Measurements from ENCODE around the gene PPT2.

PPT2 gene, protein sequence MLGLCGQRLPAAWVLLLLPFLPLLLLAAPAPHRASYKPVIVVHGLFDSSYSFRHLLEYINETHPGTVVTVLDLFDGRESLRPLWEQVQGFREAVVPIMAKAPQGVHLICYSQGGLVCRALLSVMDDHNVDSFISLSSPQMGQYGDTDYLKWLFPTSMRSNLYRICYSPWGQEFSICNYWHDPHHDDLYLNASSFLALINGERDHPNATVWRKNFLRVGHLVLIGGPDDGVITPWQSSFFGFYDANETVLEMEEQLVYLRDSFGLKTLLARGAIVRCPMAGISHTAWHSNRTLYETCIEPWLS
- 1.4 to 2.0 reads per million in 2 donors for total RNA-seq

DNA sequence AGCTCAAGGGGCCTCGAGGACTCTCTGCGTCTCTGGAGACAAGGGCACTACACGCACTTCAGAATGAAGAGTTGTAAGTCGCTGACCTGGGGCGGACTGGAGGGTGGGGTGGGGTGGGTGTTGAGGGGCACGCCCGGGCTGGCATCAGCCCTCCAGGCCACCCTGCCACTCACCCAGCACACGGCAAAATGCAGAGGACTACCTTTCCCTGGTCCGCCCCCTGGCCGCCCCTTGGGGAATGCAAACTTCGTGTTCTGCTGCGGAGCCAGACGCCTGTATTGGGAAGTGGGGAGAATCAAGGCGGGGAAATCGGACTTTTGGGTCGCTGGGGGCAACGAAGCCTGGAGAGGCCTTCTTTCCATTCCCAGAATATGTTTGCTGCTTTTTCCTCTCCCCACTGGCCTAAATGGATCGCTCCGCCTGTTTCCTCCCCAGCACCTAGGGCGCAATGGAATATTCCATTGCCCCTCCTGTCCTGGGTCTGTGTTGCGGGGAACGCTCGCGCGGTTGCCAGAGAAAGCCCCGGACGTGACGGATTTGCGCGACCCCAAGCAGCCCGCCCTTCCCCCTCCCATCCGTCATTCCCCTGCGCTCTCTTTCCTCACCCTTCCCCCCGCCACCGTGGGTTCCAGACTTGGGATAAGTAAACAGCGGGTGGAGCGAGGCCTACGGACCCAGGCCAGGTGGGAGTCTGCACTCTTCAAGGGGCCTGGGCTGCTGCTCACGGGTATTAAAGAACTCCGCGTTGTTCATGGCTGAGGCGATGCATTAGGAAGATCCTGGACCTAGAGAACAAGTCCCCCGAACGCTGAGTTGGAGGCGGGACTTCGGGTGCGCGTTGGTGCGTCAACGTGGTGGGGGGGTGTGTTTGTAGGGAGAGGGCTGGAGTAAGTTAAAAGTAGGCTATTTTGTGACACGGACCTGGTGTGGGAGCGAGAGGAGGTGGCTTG, at the start of gene PPT2:
PPT2 (plus strand) TSS at position 578 of the 950 bp plus-strand sequence. CDS start 454 bp downstream, outside the sequence.
- DNase-seq = peak; percentile 49

DNA sequence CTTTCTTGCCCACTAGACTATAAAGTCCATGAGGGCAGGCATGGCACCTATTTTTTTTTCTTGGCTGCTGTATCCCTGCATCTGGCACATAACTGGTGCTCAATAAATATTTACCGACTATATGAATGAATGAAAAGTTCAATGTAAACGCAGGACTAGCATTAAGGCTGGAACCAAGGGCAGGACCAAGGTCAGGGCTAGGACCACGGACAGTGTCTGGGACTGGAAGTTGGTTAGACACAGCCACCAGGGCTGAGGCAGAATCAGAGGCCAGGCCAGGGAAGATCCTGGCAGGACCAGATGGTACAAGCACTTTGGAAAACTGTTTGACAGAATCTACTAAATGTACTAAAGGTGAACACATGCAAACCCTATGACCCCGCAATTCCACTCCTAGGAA, 48.5 kb upstream of the PPT2 start:
- no peak for DNase-seq

DNA sequence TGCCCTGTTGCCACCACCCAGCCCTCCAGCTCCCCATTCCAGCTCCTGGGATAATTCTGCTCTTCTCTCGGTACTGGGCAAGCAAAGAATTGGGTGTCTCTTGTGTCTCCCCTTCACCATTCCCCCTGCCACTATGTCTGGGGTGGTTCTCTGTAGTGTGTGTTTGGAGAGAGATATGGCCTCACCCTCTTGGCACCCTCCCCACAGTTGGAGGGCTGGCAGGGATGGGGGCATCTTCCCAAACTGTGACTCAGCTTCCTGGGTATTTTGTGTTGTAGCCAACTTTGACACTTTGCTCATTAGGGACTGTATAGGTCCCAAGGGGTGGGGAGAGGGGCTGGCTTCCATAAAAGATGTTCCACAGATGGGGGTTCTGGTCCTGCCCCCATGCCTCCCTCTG, 46.5 kb upstream of the PPT2 start:
- no peak for DNase-seq

DNA sequence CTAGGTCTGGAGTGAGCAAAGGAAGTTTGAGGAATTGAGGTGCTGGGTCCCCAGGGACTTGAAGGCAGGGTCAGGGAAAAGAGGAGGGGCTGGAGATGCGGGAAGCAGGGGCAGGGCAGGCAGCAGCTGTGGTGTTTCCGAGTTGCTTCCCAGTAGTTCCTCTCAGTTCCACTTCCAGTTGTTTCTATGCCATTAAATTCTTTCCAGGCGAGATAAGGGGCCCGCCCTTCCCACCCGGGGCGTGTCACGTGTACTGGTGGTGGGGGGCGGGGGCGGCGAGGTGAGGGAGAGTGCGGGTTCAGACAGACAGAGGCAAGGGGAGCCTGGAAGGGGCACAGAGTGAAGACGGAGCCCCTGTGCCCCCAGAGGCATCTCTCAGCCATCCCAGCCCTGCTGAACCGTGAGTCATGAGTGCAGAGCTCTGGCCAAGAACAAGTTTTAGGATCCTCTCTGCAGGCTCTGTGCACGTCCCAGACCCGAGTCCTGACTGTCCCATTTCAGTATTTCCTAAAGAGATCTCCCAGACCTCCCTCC, 45.8 kb upstream of the PPT2 start:
- no peak for DNase-seq

DNA sequence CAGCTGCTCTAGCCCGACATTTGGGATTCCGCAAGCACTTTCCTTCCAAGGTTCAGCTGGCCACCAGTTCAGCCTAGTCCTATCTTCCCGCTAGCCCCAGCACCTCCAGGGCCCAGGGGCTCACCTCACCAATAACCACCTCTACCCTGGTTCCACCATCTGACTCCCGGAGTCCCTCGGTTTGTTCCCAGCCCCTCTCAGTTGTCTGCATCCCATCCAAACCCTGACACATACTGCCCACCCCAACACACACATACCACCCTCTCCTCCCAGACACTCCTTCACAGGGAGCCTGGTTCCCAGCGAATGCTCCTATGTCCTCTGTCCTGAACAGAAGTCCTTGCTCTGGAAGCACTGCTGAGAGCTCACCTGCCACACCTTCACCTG, 45.2 kb upstream of the PPT2 start:
- no peak for DNase-seq

DNA sequence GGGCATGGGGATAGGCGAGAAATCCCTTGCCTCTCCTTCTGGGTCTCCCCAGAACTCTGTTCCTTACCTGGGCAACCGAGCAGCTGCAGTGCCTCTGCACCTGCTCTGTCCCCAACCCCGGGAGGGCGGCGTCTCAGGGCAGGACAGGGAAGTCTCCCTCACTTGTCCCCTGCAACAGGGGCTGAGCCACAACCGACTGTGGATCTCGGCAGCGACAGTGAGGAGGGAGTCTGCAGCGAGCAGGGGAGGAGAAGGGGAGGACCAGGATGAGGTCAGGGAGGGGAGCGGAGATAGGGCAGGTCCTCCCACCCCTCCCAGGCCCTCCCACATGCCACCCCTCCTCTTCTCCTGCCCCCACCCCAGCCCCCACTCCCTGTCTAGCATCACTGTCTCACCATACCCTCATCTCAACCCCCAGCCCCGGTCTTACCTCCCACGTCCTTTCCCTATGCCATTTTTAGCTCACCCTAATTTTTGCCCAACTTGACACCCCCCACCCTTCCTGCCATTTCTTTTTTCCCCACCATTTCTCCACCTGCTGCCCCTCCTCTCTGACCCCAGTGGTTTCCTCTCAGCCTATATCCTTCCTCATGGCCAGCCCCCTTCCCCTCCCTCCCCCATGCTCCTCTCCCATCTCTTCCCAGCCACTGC, 44.7 kb upstream of the PPT2 start, which contains the start of gene TNXB:
TNXB (minus strand) TSS at position 225 of the 651 bp plus-strand sequence. CDS start 11,140 bp downstream, outside the sequence.
- no peak for DNase-seq

DNA sequence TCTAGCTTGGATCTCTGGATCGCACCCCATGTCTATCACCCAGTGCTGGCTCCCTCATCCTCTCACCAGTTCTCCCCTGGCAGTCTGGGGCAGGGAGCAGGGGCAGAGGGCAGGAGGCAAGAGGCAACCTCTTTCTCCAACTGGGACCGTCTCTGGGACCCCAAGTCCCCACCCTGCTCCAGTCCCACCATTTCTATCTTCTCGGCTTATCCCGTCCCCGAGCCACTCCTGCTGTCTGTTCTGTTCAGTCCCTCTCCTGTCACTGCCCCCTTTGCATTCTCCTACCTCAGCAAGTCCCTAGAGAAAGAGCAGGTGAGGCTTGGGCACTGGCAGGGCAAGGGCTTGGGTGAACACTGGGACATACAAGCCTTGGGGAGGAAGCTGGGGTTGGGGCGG, 44.2 kb upstream of the PPT2 start:
- no peak for DNase-seq

DNA sequence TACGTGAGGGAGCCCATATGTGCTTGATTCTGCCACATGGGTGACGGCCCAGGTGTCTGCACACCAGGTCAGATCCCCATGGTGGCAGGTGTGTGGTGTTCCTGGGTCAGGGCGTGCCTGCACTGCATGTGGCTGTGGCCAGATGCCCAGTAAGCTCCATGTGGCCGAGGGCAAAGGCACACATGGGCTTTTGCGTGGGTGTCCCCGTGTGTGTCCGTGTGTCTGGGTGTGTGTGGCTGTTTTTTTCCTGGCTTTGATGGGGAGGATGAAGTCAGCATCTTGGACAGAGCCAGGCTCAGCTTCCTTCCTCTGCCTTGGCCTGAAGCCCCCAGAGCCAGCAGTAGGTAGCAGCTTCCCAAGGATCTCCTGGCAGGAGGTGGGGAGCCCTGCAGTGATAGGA, 43.3 kb upstream of the PPT2 start:
- no peak for DNase-seq

DNA sequence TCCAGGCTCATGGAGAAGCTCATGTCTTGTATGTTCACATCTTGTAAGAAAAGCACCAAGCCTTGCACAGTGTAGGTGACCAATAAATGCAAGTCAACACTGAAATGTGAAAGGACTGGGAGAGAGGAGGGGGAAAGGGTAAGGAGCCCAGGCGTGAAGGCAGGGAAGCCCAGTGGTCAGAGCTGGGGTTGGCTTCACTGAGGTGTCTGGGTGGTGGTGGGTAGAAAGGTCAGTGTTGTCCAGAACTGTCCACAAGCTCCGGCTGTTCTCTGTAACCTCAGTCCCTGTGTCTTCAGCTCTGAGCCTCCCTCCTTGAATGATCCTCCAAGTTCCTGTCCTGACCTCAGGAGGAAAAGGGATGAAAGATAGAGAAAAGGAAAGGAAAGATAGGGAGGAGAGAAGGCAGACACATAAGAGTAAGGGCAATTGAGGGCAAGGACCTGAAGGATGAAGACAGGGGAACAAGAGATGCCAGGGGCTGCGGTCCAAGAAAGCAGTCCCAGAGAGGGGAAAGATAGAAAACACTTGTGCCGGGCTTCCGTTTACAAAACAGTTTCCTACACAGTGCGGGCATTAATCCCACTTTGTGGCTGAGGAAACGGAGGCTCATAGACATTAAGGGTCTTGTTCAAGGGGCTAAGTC, 42.4 kb upstream of the PPT2 start:
- no peak for DNase-seq

DNA sequence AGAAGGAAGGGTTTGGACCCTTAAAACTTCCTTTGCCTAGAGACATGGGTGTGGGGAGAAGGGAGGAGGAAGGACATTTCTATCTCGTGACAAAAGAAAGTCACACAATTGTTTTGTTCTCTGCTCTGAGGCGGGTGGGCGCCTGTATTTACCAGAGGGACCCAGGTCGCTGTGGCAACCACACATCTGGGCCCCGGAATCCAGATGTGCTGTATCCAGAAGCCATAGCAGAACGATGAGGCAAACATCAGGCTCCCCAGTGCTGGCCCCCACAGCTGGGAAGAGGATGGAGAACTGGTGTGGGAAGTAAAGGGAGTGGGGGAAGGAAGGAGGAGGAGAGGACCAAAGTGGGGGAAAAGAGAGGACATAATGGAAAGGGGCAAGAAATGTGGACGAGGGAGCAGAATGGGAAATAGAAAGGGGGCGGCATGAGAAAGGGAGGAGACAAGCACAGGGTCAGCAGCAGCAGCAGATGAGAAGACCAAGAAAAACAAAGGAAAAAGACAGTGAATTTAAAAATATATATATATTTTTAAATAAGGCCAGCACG, 41.4 kb upstream of the PPT2 start:
- DNase-seq = no peak

DNA sequence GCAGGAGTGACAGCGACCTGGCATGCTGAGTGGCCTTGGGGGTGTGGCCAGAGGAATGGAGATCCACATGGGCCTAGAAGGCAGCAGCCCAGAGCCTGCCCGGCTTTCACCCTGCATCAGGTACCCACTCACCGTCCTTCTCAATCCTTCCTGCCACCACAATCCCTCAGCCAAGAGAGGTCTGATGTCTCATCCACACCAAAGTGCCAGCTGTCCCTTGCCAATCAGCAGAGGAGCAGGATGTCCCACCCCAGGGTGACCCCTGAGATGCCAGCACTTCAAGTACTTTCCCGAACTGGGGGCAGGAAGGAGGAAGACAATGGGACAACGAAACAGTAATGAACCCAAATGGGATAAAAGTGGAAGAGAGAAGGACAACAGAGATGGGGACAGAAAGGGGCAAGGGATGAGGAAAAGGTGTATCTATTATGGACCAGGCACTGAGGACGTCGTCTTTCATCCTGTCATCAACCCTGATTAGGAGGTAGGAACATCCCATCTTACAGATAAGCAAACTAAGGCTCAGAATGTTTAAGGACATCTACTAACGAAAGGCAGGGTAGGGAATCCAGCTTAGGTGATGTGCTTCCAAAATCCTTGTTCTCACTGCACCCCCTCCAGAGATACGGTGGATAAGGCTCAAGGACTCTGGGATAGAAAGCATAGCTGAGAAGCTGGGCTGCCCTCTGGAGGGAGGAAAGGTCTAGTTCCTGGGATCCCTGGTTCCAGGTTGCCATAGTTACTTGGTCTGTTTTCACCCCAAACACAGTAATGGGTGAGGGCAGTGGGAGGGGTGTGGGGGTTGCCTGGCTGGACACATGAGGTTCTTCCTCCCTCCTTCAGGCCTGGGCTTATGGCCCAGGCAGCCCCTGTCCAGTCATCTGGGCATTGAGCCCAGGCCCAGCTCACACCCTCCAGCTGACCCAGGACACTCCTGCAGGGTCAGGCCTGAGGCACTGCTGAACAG, 40.3 kb upstream of the PPT2 start:
- DNase-seq = no peak

DNA sequence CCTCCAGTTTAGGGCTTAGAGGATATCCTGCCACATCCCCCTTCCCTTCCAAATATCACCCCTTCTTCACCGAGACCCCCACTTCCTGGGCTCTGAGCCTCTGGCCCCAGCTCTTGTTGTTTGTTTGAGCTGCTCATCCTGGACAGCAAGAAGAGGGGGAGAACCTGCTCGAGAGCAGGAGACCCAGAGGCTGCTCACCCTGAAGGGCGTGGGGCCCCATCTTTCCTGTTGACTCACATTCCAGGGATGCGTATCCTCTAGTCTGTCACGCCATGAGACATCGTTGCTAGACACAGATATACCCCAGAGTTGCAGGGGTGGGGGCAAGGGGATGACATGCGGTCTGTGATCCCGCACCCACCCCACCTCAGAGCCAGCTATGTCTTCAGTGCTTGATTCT, 39.1 kb upstream of the PPT2 start:
- no peak for DNase-seq

DNA sequence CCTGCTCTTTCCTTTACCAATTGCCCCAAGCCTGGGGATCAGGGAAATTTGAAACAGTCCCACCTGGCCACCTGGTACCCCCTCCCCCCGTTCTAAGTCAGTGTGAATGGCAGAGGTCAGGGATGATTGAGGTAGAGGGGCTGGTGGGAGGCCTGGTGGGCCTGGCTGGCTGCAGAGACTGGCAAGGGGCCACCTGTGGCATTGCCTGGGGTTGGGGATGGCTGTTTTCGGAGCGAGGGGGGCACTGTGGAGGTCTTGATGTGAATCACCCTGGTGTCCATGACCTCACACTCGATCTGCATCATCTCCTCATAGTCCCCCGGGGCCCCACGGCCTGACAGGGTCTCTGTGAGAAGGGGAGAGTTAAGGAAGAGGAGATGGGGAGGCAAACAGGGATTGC, 38.3 kb upstream of the PPT2 start:
- no peak for DNase-seq

DNA sequence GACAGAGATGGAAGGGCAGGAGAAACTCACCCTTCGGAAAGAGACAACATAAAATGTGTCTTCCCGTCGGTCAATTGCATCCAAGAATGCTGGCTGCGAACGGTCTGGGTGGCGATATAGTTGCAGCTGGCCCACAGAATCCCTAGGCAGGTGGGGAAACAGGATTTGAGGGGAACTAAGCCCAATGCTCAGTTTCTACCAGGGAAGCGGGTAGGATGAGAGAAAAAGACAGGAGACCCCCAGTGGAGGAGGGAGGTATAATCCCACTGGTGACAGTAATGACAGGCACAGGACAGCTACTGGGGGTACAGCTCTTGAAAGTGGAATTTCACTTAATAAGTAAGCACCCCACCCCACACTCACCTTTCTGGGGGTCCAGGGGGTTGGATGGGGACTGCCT, 37.3 kb upstream of the PPT2 start:
- DNase-seq = no peak

DNA sequence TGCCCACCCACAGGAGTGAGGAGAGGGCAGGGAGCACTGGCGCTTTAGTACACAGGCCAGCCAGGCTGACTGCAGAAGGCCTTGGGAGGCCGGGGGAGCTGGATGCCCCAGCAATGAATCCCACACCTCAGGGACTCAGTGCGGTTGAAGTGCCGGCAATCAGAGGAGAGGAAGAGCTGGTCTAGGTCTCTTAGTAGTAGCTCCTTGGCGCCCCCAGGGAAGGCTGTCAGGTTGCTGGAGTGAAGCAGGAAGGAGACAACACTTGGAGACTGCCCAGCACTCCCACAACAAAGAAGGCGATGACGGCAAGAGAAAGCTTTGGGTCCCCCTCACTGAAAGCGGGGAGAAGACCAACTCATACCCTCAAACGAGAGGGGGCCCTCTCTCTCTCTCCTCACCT, 36.5 kb upstream of the PPT2 start:
- no peak for DNase-seq

DNA sequence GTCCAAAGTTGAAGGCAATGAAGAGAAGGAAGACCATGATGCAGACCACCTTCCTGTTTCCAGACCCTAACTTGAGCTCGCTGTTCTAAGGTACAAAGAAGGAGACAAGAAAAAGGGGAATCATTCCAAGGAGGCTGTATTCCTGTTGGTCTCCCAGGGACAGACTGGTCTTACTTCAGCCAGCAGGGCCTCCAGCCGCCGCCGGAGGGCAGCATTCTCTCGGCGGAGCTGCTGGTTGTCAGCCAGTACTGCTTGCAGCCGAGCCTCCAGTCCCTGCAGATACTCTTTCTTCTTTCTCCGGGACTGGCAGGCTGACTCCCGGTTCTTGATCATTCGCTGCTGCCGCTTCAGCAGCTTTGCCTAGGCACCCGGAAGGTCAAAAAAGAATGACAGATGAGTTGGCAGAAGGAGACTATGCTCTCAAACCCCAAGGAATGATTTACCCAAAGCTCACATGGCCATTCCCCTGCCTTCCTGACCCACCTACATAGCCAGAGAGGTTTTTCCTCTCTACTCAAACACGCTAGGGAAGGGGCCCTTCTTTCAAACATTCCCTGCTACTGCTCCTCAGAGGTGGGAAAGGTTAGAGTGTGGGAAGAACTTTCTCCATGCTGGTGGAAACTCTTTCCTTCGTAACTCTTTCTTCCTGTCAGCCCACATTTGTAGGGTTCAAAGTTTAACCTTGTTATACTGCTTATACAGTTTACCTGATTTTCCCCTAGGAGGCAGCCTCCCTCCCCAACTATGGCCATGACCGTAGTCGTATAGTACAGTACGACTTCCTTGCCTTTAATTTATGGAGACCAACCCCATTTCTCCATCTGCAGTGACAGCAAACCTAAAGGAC, 34.9 kb upstream of the PPT2 start:
- peak; percentile 48 for DNase-seq

DNA sequence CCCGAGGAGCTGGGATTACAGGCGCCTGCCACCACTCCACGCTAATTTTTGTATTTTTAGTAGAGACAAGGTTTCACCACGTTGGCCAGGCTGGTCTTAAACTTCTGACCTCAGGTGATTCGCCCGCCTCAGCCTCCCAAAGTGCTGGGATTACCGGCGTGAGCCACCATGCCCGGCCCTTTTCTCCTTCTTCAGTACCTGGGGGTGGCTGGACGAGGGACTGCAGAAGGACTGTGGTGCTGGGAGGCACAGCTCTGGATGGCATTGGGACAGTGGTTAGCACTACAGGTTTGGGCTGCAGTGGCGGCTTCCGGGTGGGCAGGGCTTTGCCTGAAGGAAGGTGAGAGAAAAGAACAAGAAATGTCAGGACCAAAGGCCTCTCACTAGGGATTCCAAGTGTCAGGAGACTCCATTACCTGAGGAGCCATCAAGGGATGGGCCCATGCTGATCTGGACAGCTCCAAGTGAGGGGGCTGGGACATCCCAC, 33.3 kb upstream of the PPT2 start:
- no peak for DNase-seq

DNA sequence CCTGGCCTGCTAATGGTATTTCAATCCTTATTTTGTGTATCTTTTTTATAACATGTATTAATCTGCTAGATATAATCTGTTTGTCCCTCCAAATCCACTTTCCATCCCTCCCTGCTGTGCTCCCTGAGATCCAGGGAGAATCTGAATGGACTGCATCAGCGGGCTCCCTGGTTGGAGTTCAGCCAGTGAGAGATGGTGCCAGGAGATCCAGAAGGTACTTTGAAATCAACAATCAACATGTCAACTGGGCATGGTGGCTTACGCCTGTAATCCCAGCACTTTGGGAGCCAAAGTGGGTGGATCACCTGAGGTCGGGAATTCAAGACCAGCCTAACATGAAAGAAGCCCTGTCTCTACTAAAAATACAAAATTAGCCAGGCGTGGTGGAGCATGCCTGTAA, 30.3 kb upstream of the PPT2 start:
- no peak for DNase-seq

DNA sequence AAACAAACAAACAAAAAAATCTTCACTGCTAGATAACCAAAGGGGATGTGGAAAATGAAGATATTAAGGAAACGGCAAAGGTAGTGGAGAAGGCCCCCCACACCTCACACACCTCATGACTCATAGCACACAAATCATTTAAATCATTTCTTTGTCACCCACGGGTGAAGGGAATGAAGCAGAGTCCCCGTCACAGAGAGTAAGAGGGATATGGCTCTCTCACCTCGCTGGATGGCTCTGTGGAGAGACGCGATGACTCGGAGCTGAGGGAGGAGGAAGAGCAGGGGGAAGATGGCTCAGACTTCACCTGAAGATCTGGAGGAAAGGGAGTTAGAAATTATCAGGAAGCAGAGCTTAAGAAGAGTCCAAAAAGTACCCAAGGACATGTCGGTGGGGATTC, 27.1 kb upstream of the PPT2 start:
- DNase-seq = no peak

DNA sequence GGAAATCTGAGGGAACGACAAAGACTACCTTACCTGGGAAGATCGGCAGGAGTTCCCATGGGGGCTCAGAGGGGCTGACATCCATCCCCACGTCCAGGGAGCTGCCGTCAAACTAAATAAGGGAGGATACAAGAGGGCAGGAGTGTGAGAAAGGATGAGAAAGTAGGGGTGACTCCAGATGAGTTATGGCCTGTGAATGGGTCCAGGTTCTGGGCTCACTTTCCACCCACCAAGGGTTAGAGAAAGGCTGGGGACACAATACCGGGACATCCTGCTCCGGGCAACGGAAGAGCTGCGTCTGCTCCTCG, 26.6 kb upstream of the PPT2 start:
- no peak for DNase-seq
